IPS DF 19.7 (cell line): ENCODE data around the gene BOK.

Source experiments
- DNase-seq: peaks from one replicate; pipeline ENCODE4 v3.0.0-alpha.2; 2013; ENCODE audit warnings: low read depth, low spot score

The BOK gene

GRCh38 chr2:241538838-241539615 lies 19.5 kb upstream of the BOK start:
- DNase-seq, result no peak

GRCh38 chr2:241539616-241540374 lies 18.8 kb upstream of the BOK start:
- DNase-seq, result no peak

- DNase-seq, result no peak
Measured at GRCh38 chr2:241540401-241540770, 18.2 kb upstream of the BOK start.

GRCh38 chr2:241540771-241541561 lies 17.6 kb upstream of the BOK start:
- DNase-seq, result no peak

GRCh38 chr2:241541564-241542277 lies 16.8 kb upstream of the BOK start:
- DNase-seq, result no peak

- DNase-seq, result no peak
Measured at GRCh38 chr2:241542278-241542605, 16.3 kb upstream of the BOK start.

GRCh38 chr2:241545106-241545505 lies 13.4 kb upstream of the BOK start:
- DNase-seq, result no peak

- no peak for DNase-seq
Measured at GRCh38 chr2:241545523-241546473, 12.7 kb upstream of the BOK start.

GRCh38 chr2:241546771-241547498 lies 11.6 kb upstream of the BOK start:
- DNase-seq, result no peak

GRCh38 chr2:241547781-241548450 lies 10.6 kb upstream of the BOK start:
- DNase-seq, result no peak

- DNase-seq, result no peak
Measured at GRCh38 chr2:241548451-241548835, 10.1 kb upstream of the BOK start.

- DNase-seq, result no peak
Measured at GRCh38 chr2:241550616-241551580, 7.6 kb upstream of the BOK start.

GRCh38 chr2:241551599-241551997 lies 6.9 kb upstream of the BOK start:
- DNase-seq, result no peak

- DNase-seq, result no peak
Measured at GRCh38 chr2:241551998-241552737, 6.4 kb upstream of the BOK start.

- DNase-seq, result no peak
Measured at GRCh38 chr2:241553512-241553830, 5.1 kb upstream of the BOK start.

- DNase-seq, result no peak
Measured at GRCh38 chr2:241553981-241554380, 4.6 kb upstream of the BOK start.

GRCh38 chr2:241554610-241555322 lies 3.8 kb upstream of the BOK start:
- no peak for DNase-seq
